Smooth muscle cell of trachea (primary cell): ENCODE results near the gene CLIC4. TPM values are rescaled to one million over a fixed set of nuclear protein-coding genes. Genes with fewer than 3 reads are reported as not detected.

Experiments used
- total RNA-seq: library from RNA; depleted of rRNA; stranded (reverse); fragments of >200 nt; gene quantifications from 2 replicates; pipeline ENCODE4 v1.2.1, GENCODE V29; 2014

The CLIC4 gene
- total RNA-seq: 355 and 485 TPM in 2 replicates

DNA sequence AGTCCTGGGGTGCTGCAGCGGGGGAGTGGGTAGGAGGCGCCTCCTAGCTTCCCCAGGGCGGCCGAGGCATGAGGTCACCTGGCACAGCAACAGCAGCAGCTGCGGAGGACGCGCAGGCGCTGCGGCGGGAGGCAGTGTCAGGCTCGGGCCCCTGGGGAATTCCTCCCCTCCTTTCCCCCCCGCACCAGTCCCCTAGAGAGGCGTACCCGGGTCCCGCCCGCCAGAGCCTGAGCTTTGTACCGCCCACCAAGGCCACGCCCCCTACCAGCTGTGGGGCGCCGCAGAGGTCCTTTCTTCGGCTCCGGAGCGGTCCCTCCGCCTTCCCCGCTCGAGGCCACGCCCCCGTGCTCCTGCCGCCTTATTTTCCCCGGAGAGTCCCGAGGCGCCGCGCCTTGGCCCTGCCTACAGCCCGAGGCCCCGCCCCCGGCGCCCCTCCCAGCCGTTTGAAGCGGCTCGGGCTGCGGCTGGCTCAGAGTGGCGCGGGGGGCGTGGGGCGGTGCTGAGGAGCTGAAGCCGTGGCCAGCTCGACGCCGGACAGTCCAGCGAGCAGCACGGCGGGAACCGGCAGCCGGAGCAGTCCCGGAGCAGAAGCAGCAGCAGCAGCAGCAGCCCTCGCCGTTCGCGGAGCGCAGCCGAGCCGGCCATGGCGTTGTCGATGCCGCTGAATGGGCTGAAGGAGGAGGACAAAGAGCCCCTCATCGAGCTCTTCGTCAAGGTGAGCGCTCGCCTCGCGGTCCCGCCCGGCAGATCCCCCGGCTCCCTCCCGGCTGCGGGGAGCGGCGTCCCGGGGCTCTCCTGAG lies at the start of gene CLIC4:
TSS of gene CLIC4 (plus strand) at position 537 of the 800 bp plus-strand sequence. CDS start at position 644, 107 bp downstream.

Other genes with a start within 250 kb of the CLIC4 start
- gene RCAN3, start 242.6 kb upstream of the CLIC4 start, total RNA-seq: 5.8 and 9.9 TPM in 2 replicates
- gene NCMAP, start 189.4 kb upstream of the CLIC4 start, total RNA-seq: not detected in 2 replicates
- gene SRRM1, start 102.1 kb upstream of the CLIC4 start, total RNA-seq: 23.8 and 38.7 TPM in 2 replicates
- 0.17 TPM in 1 of 2 replicates, not detected in the other for gene RUNX3, start 184.8 kb downstream of the CLIC4 start, total RNA-seq